PC-9 (cell line): ENCODE data around the gene UBXN6.

Source experiments
- EZH2 ChIP-seq: fragments of 200-600 bp; sonication (generic); IDR thresholded peaks from 2 replicates; pipeline ENCODE4 v1.8.0; 2017; ENCODE audit warnings: antibody characterized with exemption, low read depth
- TF ChIP-seq, protein P1 (sequence below): fragments of 200-600 bp; sonication (generic); conservative IDR thresholded peaks from 2 replicates; pipeline ENCODE4 v1.6.1; 2017; ENCODE audit warnings: mixed run types, antibody characterized with exemption, mild to moderate bottlenecking, moderate library complexity

DNA sequence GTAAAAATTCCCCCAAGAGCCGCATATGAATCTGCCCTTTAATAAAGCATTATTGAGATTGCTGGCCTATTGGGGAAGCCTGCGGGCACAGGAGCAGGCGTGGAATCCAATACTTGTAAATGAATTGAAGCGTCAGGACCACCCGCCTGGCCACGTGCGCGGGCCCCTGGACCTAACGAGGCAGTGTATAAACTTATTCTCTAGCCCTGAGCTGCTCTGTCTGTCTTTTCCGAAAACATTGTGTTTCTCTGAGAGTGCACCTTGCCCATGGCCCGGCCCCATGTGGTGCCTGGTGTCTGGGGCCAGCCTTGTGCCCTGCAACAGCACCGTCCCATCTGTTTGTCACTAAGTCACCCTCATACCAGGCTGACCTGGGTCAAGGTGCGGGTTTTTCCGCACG lies 14.4 kb downstream of the UBXN6 start:
- TF ChIP-seq, protein P1, sequence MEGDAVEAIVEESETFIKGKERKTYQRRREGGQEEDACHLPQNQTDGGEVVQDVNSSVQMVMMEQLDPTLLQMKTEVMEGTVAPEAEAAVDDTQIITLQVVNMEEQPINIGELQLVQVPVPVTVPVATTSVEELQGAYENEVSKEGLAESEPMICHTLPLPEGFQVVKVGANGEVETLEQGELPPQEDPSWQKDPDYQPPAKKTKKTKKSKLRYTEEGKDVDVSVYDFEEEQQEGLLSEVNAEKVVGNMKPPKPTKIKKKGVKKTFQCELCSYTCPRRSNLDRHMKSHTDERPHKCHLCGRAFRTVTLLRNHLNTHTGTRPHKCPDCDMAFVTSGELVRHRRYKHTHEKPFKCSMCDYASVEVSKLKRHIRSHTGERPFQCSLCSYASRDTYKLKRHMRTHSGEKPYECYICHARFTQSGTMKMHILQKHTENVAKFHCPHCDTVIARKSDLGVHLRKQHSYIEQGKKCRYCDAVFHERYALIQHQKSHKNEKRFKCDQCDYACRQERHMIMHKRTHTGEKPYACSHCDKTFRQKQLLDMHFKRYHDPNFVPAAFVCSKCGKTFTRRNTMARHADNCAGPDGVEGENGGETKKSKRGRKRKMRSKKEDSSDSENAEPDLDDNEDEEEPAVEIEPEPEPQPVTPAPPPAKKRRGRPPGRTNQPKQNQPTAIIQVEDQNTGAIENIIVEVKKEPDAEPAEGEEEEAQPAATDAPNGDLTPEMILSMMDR = no peak
- no peak for TF ChIP-seq EZH2
